ENCODE measurements around the gene HAPLN2. TPM values are rescaled to one million over a fixed set of nuclear protein-coding genes. Genes with fewer than 3 reads are reported as not detected.

HAPLN2 gene
- total and polyA plus RNA-seq, 2 of the 8 experiments (the other 6 are each of a cell fraction or from before 2014, with no cell fraction given) = 0.19 to 0.51 TPM

DNA sequence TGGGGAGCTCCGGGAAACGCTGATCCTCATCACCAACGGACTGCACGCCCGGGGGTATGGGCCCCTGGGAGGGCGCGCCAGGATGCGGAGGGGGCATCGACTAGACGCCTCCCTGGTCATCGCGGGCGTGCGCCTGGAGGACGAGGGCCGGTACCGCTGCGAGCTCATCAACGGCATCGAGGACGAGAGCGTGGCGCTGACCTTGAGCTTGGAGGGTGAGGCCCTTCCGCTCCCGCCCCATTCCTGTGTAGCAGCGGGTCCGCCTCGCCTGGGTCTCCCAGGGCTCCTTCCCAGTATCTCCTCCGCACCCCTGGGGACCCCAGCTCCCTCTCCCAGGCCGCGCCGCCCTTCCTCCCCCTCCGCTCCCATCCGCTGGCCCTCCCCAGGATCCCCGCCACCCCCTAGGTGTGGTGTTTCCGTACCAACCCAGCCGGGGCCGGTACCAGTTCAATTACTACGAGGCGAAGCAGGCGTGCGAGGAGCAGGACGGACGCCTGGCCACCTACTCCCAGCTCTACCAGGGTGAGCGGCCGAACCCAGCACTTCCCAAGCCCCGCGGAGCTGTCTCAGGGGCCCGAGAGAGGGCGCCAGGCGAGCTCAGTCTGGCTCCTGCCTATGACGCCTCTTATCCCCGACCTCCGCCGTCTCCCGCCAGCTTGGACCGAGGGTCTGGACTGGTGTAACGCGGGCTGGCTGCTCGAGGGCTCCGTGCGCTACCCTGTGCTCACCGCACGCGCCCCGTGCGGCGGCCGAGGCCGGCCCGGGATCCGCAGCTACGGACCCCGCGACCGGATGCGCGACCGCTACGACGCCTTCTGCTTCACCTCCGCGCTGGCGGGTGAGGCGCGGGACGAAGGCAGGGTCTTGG, 5.0 kb downstream of the HAPLN2 start (continued):
- peak; percentile 95 for TF ChIP-seq E2F6 (IDR thresholded peaks at IDR 0.05)
- TF ChIP-seq CBX5 (IDR thresholded peaks at IDR 0.05; ENCODE audit: low read depth, low read length) = no peak
- peak; percentile 30; the same call in 1 of the 2 replicates for TF ChIP-seq TBP (IDR thresholded peaks at IDR 0.05; ENCODE audit: low read depth, low read length)
- no peak for TF ChIP-seq POU5F1 (IDR thresholded peaks at IDR 0.05; ENCODE audit: low read depth, low read length)
- no peak for TF ChIP-seq BACH1 (IDR thresholded peaks at IDR 0.05; ENCODE audit: low read length)
- peak; percentile 86; the same call in 1 of the 2 replicates for TF ChIP-seq RBBP5 (IDR thresholded peaks at IDR 0.05; ENCODE audit: borderline replicate concordance, low read depth, low read length)
- TF ChIP-seq CEBPB (IDR thresholded peaks at IDR 0.05; ENCODE audit: low read depth, low read length) = no peak
- peak; percentile 96 for TF ChIP-seq KDM4A (IDR thresholded peaks at IDR 0.05; ENCODE audit: low read depth, low read length, severe bottlenecking)
- no peak for TF ChIP-seq BCL11A (IDR thresholded peaks at IDR 0.05; ENCODE audit: low read depth in 2 of 2, low read length in 2 of 2)
- no peak for TF ChIP-seq NANOG (IDR thresholded peaks at IDR 0.05; ENCODE audit: insufficient read depth, low read depth, low read length, poor library complexity, severe bottlenecking)
- TF ChIP-seq RFX5 (IDR thresholded peaks at IDR 0.05; ENCODE audit: borderline replicate concordance, low read depth, low read length) = no peak
- no peak for TF ChIP-seq ATF2 (IDR thresholded peaks at IDR 0.05; ENCODE audit: low read length)

All from H1 (cell line).